Measurements from ENCODE around the gene HECTD4. TPM values are rescaled to one million over a fixed set of nuclear protein-coding genes. Genes with fewer than 3 reads are reported as not detected.
"Not testable (repeated sequence)": the region's sequence is repeated elsewhere in the genome, so short reads cannot be mapped to it uniquely, and the experiment has no call there.

HECTD4 gene
- total RNA-seq, 4 donors from 2014 or later: 26.6 to 47.1 (median 33.2) TPM

- no peak for DNase-seq (ENCODE audit: low spot score)
- TF ChIP-seq, protein P1, sequence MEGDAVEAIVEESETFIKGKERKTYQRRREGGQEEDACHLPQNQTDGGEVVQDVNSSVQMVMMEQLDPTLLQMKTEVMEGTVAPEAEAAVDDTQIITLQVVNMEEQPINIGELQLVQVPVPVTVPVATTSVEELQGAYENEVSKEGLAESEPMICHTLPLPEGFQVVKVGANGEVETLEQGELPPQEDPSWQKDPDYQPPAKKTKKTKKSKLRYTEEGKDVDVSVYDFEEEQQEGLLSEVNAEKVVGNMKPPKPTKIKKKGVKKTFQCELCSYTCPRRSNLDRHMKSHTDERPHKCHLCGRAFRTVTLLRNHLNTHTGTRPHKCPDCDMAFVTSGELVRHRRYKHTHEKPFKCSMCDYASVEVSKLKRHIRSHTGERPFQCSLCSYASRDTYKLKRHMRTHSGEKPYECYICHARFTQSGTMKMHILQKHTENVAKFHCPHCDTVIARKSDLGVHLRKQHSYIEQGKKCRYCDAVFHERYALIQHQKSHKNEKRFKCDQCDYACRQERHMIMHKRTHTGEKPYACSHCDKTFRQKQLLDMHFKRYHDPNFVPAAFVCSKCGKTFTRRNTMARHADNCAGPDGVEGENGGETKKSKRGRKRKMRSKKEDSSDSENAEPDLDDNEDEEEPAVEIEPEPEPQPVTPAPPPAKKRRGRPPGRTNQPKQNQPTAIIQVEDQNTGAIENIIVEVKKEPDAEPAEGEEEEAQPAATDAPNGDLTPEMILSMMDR (IDR thresholded peaks at IDR 0.05): no peak
- ATAC-seq (ENCODE audit: low FRiP score): peak; percentile 3
Observed at GRCh38 chr12:112418273-112418607, 36.0 kb upstream of the HECTD4 start.

- ATAC-seq (ENCODE audit: low FRiP score); DNase-seq (ENCODE audit: low spot score): not testable (repeated sequence)
Observed at GRCh38 chr12:112415457-112415856, 33.2 kb upstream of the HECTD4 start.

GRCh38 chr12:112413855-112414625, 31.8 kb upstream of the HECTD4 start:
- ATAC-seq (ENCODE audit: low FRiP score) (no peak), DNase-seq (ENCODE audit: low spot score) (no peak)
- TF ChIP-seq, protein P1 (IDR thresholded peaks at IDR 0.05): no peak

DNA sequence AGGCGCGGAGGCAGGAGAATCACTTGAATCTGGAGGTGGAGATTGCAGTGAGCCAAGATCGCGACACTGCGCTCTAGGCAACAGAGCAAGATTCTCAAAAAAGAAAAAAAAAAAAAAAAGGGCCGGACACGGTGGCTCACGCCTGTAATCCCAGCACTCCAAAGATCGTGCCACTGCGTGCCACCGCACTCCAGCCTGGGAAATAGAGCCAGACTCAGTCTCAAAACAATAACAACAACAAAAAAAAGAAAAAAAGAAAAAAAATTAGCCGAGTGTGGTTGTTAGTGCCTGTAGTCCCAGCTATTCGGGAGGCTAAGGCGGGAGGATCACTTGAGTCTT, 27.6 kb upstream of the HECTD4 start:
- ATAC-seq (ENCODE audit: low FRiP score) (no peak), DNase-seq (ENCODE audit: low spot score) (no peak)
- TF ChIP-seq, protein P1 (IDR thresholded peaks at IDR 0.05): no peak

GRCh38 chr12:112409064-112409905, 27.1 kb upstream of the HECTD4 start, which contains the start of gene RPL6:
RPL6 (minus strand) TSS chr12:112409605; CDS start chr12:112408656, 949 bp downstream.
- DNase-seq (ENCODE audit: low spot score) (peak; percentile 46), ATAC-seq (ENCODE audit: low FRiP score) (peak; percentile 94)
- TF ChIP-seq, protein P1 (IDR thresholded peaks at IDR 0.05): no peak

DNA sequence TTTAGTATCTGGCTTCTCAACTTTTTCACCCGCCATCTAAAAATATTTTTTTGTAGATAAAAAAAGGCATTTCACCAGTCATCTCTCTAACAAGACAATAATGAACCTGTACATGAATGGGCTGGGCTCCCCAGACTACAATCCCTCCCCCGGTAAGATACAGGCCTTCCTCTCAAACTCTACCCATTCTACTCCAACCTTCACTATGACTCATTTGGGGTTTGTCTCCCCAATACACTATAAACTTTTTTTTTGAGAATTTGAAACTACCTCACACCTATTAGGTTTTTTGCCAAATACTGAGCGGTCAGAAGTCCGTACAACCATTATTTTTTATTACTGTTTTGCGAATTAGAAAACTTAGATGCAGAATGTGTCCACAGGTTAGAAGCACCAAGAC, 26.4 kb upstream of the HECTD4 start:
- DNase-seq (ENCODE audit: low spot score) (no peak), ATAC-seq (ENCODE audit: low FRiP score) (no peak)
- TF ChIP-seq, protein P1 (IDR thresholded peaks at IDR 0.05): no peak

GRCh38 chr12:112407683-112408082, 25.5 kb upstream of the HECTD4 start:
- not testable (repeated sequence) for DNase-seq (ENCODE audit: low spot score); ATAC-seq (ENCODE audit: low FRiP score)
